OCI-LY7 (cell line): Measurements from ENCODE around the gene CHST3. TPM values are rescaled to one million over a fixed set of nuclear protein-coding genes. Genes with fewer than 3 reads are reported as not detected.

Experiments
- BruUV-seq: library from RNA; stranded (reverse); fragments of 400-500 nt; replicated peaks from 2 replicates; lab custom pipeline; 2021; lab: Mats Ljungman, UMichigan
- CTCF ChIA-PET: fragments of 300-600 bp; sonication (Branson Sonifier 250); formaldehyde crosslinking; loops from one replicate; lab custom pipeline; 2022; ENCODE audit warnings: antibody characterized with exemption; ENCODE audit not compliant: unreplicated experiment; lab: Charles Lee
- POLR2A ChIA-PET: fragments of 300-600 bp; sonication (Branson Sonifier 250); formaldehyde crosslinking; loops from one replicate; lab custom pipeline; 2022; ENCODE audit warnings: antibody characterized with exemption; lab: Charles Lee
- DNase-seq: peaks from one replicate; pipeline ENCODE4 v3.0.0-alpha.2; 2015; ENCODE audit warnings: low spot score
- H2AFZ ChIP-seq: fragments of 200-600 bp; sonication (generic), shearing (Covaris generic); 2 replicates; pipeline ENCODE4 v1.6.1; 2014; ENCODE audit warnings: mild to moderate bottlenecking, antibody characterized with exemption, low read length, moderate library complexity
- H3K27ac ChIP-seq: fragments of 200-600 bp; sonication (generic); 2 replicates; pipeline ENCODE4 v1.5.1; 2014; ENCODE audit warnings: mixed run types, low read depth, mild to moderate bottlenecking, moderate library complexity, low read length, inconsistent platforms; ENCODE audit not compliant: poor library complexity, severe bottlenecking
- H3K36me3 ChIP-seq: fragments of 200-600 bp; sonication (generic); 2 replicates; pipeline ENCODE4 v1.6.1; 2014; ENCODE audit warnings: mild to moderate bottlenecking, antibody characterized with exemption, low read length, moderate library complexity, mixed read lengths; ENCODE audit not compliant: insufficient read depth
- H3K4me1 ChIP-seq: fragments of 200-600 bp; sonication (generic); 2 replicates; pipeline ENCODE4 v1.5.1; 2014; ENCODE audit warnings: mild to moderate bottlenecking, low read length; ENCODE audit not compliant: insufficient read depth, poor library complexity, severe bottlenecking
- H3K4me2 ChIP-seq: fragments of 200-600 bp; sonication (generic); 2 replicates; pipeline ENCODE4 v1.6.1; 2014; ENCODE audit warnings: mild to moderate bottlenecking, low read length
- H3K4me3 ChIP-seq: fragments of 200-600 bp; sonication (generic); 2 replicates; pipeline ENCODE4 v1.5.1; 2014; ENCODE audit warnings: mild to moderate bottlenecking, low read depth, low read length; ENCODE audit not compliant: poor library complexity, severe bottlenecking
- H3K79me2 ChIP-seq: fragments of 200-600 bp; sonication (generic); 2 replicates; pipeline ENCODE4 v1.6.1; 2016; ENCODE audit warnings: low read depth, mild to moderate bottlenecking, low read length, moderate library complexity, mixed read lengths; ENCODE audit not compliant: insufficient read depth
- H3K9me2 ChIP-seq: fragments of 200-600 bp; sonication (generic); 2 replicates; pipeline ENCODE4 v1.6.1; 2016; ENCODE audit warnings: mild to moderate bottlenecking, low read length, mixed read lengths; ENCODE audit not compliant: insufficient read depth
- H3K9me3 ChIP-seq: fragments of 200-600 bp; sonication (generic); 2 replicates; pipeline ENCODE4 v1.6.1; 2014; ENCODE audit warnings: mild to moderate bottlenecking, mixed run types, low read length, mixed read lengths
- H4K20me1 ChIP-seq: fragments of 200-600 bp; sonication (generic); 2 replicates; pipeline ENCODE4 v1.6.1; 2014; ENCODE audit warnings: mild to moderate bottlenecking, antibody characterized with exemption, low read length, moderate library complexity, mixed read lengths; ENCODE audit not compliant: insufficient read depth
- EZH2phosphoT487 ChIP-seq: fragments of 200-600 bp; sonication (generic); IDR thresholded peaks from 2 replicates; pipeline ENCODE4 v1.6.1; 2018; ENCODE audit warnings: low read depth, borderline replicate concordance, mild to moderate bottlenecking, mixed run types, antibody characterized with exemption, low read length, moderate library complexity, mixed read lengths
- intact Hi-C: fragments of 100-400 bp; cut with micrococcal nuclease; formaldehyde crosslinking; loops from one replicate; pipeline ENCODE4 v1.10.0; 2022; ENCODE audit not compliant: unreplicated experiment
- total RNA-seq, 2 experiments: library from RNA; depleted of rRNA in 1 of 2; stranded (reverse); fragments of >200 nt in 1 of 2; shearing (Covaris generic) in 1 of 2; gene quantifications; 2 replicates each; pipeline ENCODE4 v1.2.3, GENCODE V29; 2014 to 2022
- TF ChIP-seq, protein P1 (sequence below): fragments of 200-600 bp; sonication (generic); conservative IDR thresholded peaks from 2 replicates; pipeline ENCODE4 v1.5.1; 2014; ENCODE audit warnings: mild to moderate bottlenecking, antibody characterized with exemption, low read length, moderate library complexity, mixed read lengths

The CHST3 gene
- total RNA-seq, 2 experiments from 2014 or later: not detected

DNA sequence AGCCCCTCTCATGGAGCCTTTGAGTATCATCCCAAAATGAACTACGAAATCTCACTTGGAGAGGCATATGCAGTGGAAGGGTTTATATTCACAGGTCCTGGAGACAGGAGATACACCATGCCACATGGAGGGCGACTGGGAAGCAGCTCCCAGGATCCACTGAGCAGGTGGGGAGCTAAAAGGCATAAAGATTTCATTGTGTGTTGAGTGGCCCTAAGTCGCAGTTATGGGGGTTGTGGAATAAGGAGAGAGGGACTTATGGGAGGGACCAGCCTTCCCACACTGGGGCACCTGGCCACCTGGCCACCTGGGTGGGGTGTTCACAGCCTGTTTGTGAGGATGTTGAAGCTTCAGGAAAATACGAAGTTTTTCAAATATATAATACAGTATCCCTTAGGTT lies 37.0 kb upstream of the CHST3 start:
- Histone ChIP-seq H3K9me2 (no peaks in the 10 kb centered on the region), H3K4me1 (no peaks in the 10 kb centered on the region), H3K27ac (no peak overlapping the region), H3K9me3 (no peaks in the 10 kb centered on the region), H3K4me3 (no peak overlapping the region), H2AFZ (no peak overlapping the region), H3K79me2 (no peaks in the 10 kb centered on the region), H4K20me1 (no peaks in the 10 kb centered on the region), H3K4me2 (no peak overlapping the region), H3K36me3 (no peaks in the 10 kb centered on the region)
- DNase-seq: no peak
- CTCF ChIA-PET: no interaction called here
- TF ChIP-seq, protein P1, sequence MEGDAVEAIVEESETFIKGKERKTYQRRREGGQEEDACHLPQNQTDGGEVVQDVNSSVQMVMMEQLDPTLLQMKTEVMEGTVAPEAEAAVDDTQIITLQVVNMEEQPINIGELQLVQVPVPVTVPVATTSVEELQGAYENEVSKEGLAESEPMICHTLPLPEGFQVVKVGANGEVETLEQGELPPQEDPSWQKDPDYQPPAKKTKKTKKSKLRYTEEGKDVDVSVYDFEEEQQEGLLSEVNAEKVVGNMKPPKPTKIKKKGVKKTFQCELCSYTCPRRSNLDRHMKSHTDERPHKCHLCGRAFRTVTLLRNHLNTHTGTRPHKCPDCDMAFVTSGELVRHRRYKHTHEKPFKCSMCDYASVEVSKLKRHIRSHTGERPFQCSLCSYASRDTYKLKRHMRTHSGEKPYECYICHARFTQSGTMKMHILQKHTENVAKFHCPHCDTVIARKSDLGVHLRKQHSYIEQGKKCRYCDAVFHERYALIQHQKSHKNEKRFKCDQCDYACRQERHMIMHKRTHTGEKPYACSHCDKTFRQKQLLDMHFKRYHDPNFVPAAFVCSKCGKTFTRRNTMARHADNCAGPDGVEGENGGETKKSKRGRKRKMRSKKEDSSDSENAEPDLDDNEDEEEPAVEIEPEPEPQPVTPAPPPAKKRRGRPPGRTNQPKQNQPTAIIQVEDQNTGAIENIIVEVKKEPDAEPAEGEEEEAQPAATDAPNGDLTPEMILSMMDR: no peak
- TF ChIP-seq EZH2phosphoT487: no peak
- intact Hi-C loops: no loop called here
- POLR2A ChIA-PET: no interaction called here
- BruUV-seq: no TSS peak

DNA sequence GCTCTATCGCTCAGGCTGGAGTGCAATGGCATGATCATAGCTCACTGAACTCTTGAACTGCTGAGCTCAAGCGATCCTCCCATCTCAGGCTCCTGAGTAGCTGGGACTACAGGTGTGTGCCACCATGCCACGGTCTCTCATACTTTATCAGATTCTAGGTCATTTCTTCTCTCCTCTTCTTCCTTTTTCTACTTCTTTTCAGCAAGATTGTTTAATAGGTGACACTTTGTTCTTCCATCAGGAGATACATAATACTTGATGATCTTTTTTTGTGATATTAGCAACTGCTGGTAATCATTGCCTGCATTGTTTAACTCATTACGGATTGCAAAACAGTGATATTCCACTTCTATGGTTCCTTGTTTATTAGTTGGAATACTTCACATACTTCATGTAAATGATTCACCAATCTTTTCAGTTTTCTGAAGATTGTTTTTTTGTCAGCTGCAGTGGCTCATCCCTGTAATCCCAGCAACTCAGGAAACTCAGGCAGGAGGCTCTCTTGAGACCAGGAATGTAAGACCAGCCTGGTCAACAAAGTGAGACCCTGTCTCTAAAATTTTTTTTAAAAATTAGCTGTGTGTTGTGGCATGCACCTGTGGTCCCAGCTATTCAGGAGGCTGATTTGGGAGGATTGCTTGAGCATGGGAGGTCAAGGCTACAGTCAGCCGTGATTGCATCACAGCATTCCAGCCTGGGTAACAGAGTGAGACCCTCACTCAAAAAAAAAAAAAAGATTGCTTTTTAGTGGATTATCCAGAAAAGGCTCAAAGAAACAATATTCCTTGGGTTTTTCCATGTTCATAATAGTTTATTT lies 36.2 kb upstream of the CHST3 start:
- no peak for TF ChIP-seq EZH2phosphoT487
- TF ChIP-seq, protein P1: no peak
- ChIA-PET CTCF (no interaction called here), POLR2A (no interaction called here)
- Histone ChIP-seq H3K4me2 (no peak overlapping the region), H4K20me1 (no peaks in the 10 kb centered on the region), H3K79me2 (no peaks in the 10 kb centered on the region), H3K4me1 (no peaks in the 10 kb centered on the region), H2AFZ (no peak overlapping the region), H3K27ac (no peak overlapping the region), H3K36me3 (no peaks in the 10 kb centered on the region), H3K4me3 (no peak overlapping the region), H3K9me2 (no peaks in the 10 kb centered on the region), H3K9me3 (no peaks in the 10 kb centered on the region)
- no peak for DNase-seq
- no TSS peak for BruUV-seq
- intact Hi-C loops: no loop called here

DNA sequence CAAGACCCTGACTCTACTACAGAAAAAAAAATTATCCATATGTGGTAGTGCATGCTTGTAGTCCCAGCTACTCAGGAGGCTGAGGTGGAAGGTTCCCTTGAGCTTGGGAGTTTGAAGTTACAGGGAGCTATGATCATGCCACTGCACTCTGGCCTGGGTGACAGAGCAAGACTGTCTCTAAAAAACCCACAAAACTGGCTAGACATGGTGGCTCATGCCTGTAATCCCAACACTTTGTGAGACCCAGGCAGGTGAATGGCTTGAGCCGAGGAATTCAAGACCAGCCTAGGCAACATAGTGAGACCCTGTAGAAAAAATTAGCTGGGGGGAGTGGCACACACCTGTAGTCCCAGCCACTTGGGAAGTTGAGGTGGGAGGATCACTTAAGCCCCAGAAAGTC lies 32.9 kb upstream of the CHST3 start:
- no peak overlapping the region for H2AFZ ChIP-seq
- no peaks in the 10 kb centered on the region for H3K4me1 ChIP-seq
- H3K4me3 ChIP-seq: no peak overlapping the region
- ChIA-PET POLR2A (no interaction called here), CTCF (no interaction called here)
- H3K4me2 ChIP-seq: no peak overlapping the region
- H3K27ac ChIP-seq: no peak overlapping the region
- H3K79me2 ChIP-seq: no peaks in the 10 kb centered on the region
- H3K36me3 ChIP-seq: no peaks in the 10 kb centered on the region
- no peak for DNase-seq
- no peak for TF ChIP-seq EZH2phosphoT487
- TF ChIP-seq, protein P1: no peak
- BruUV-seq: no TSS peak
- H3K9me2 ChIP-seq: no peaks in the 10 kb centered on the region
- intact Hi-C loops: no loop called here
- H3K9me3 ChIP-seq: no peaks in the 10 kb centered on the region
- no peaks in the 10 kb centered on the region for H4K20me1 ChIP-seq
